Naive thymus-derived CD8-positive, alpha-beta T cell (primary cell): ENCODE results near the gene APPBP2. TPM values are rescaled to one million over a fixed set of nuclear protein-coding genes. Genes with fewer than 3 reads are reported as not detected.
A peak's percentile ranks its signal among the peaks of the same experiment; 100 is the strongest.
"Not testable (repeated sequence)": the region's sequence is repeated elsewhere in the genome, so short reads cannot be mapped to it uniquely, and the experiment has no call there.

Experiments
- ATAC-seq, 2 donors: fragments of 150-1000 bp; cut with Tn5 transposase in 1 of 2; sonication (Bioruptor Pico), chemical (Tn5 transposase) in 1 of 2; 1 replicate in 1 of 2; 2 replicates in 1 of 2; pipeline ENCODE4 v1.10.0; 2021; ENCODE audit warnings: mild to moderate bottlenecking in 2 of 2, moderate library complexity in 2 of 2
- POLR2A ChIA-PET: fragments of 350-600 bp; sonication (Branson Sonifier 250); formaldehyde crosslinking; loops from one replicate; lab custom pipeline; 2021; ENCODE audit warnings: antibody characterized with exemption; lab: Charles Lee
- DNase-seq, 10 donors: peaks; one replicate each; pipeline versions ENCODE4 v3.0.0 to v3.0.0-alpha.2; 2020 to 2022
- H3K27ac Mint-ChIP-seq, 10 donors: one replicate each; pipeline ENCODE4 v1.8.0; 2020 to 2022; ENCODE audit warnings: mild to moderate bottlenecking in 10 of 10, mixed read lengths in 10 of 10, moderate library complexity in 4 of 10, inconsistent platforms in 1 of 10
- H3K27me3 Mint-ChIP-seq, 5 donors: one replicate each; pipeline ENCODE4 v1.8.0; 2021 to 2022; ENCODE audit warnings: mixed read lengths in 5 of 5
- H3K36me3 Mint-ChIP-seq, 3 donors: one replicate each; pipeline ENCODE4 v1.8.0; 2020 to 2022; ENCODE audit warnings: mixed read lengths in 3 of 3, mild to moderate bottlenecking in 2 of 3, inconsistent platforms in 1 of 3
- H3K4me1 Mint-ChIP-seq, 4 donors: one replicate each; pipeline ENCODE4 v1.8.0; 2021 to 2022; ENCODE audit warnings: mixed read lengths in 4 of 4
- H3K4me3 Mint-ChIP-seq, 10 donors: one replicate each; pipeline ENCODE4 v1.8.0; 2020 to 2022; ENCODE audit warnings: mild to moderate bottlenecking in 10 of 10, mixed read lengths in 10 of 10, moderate library complexity in 6 of 10, inconsistent platforms in 1 of 10
- H3K9me3 Mint-ChIP-seq, 9 donors: one replicate each; pipeline ENCODE4 v1.8.0; 2020 to 2022; ENCODE audit warnings: mixed read lengths in 9 of 9, mild to moderate bottlenecking in 3 of 9, inconsistent platforms in 1 of 9, moderate library complexity in 1 of 9
- polyA plus RNA-seq, 3 donors: library from polyadenylated mRNA; unstranded; fragments of 300-500 nt; fragmentation: Illumina TruSeq; gene quantifications; one replicate each; pipeline ENCODE4 v1.2.3, GENCODE V29; 2021
- total RNA-seq, 8 experiments: library from RNA in 2 of 8; stranded (reverse) in 2 of 8; gene quantifications; one replicate each; pipeline ENCODE4 v1.2.3 and lab custom pipeline; 2021 to 2026

APPBP2 gene
- total and polyA plus RNA-seq, 5 experiments from 2014 or later, result 22.8 to 53.1 (median 30.9) TPM

DNA sequence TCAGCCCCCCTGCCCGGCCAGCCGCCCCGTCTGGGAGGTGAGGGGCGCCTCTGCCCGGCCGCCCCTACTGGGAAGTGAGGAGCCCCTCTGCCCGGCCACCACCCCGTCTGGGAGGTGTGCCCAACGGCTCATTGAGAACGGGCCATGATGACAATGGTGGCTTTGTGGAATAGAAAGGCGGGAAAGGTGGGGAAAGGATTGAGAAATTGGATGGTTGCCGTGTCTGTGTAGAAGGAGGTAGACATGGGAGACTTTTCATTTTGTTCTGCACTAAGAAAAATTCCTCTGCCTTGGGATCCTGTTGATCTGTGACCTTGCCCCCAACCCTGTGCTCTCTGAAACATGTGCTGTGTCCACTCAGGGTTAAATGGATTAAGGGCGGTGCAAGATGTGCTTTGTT, 26.2 kb upstream of the APPBP2 start:
- peaks cover 0 to 15% (median 3%) of the 10 kb centered on the region in 9 donors for H3K9me3 Mint-ChIP-seq
- DNase-seq, POLR2A ChIA-PET: not testable (repeated sequence)

DNA sequence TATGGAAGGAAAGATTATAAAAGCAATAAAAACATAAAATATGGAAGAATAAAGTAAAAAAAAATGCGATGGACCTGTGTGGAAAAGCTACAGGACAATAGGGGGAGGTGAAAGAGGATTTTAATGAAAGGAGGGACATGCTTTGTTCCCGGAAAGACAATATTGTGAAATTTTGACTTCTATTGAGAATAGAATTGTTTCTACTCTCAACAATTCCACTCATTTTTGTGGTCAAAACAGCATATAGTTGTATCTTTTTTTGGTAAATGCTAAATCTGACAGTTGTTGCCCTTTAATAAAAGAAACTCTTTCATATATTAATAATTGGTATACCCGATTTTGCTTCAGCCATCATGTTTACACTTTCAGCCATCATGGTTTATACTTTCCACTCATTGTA, 22.9 kb upstream of the APPBP2 start:
- DNase-seq, result no peak
- H3K27ac Mint-ChIP-seq, result no peak overlapping the region
- peaks cover 0 to 6% (median 2%) of the 10 kb centered on the region in 9 donors for H3K9me3 Mint-ChIP-seq
- no peak overlapping the region for H3K4me3 Mint-ChIP-seq
- ATAC-seq, result no peak
- peaks cover 0 to 3% (median 0%) of the 10 kb centered on the region in 3 donors for H3K36me3 Mint-ChIP-seq
- H3K4me1 Mint-ChIP-seq, result no peaks in the 10 kb centered on the region
- POLR2A ChIA-PET, result no interaction called here
- H3K27me3 Mint-ChIP-seq, result no peaks in the 10 kb centered on the region

More for the DNA sequence above, 26.2 kb upstream of the APPBP2 start:
- not testable (repeated sequence) for ATAC-seq, H3K4me1 Mint-ChIP-seq, H3K4me3 Mint-ChIP-seq, H3K27ac Mint-ChIP-seq, H3K27me3 Mint-ChIP-seq, H3K36me3 Mint-ChIP-seq

DNA sequence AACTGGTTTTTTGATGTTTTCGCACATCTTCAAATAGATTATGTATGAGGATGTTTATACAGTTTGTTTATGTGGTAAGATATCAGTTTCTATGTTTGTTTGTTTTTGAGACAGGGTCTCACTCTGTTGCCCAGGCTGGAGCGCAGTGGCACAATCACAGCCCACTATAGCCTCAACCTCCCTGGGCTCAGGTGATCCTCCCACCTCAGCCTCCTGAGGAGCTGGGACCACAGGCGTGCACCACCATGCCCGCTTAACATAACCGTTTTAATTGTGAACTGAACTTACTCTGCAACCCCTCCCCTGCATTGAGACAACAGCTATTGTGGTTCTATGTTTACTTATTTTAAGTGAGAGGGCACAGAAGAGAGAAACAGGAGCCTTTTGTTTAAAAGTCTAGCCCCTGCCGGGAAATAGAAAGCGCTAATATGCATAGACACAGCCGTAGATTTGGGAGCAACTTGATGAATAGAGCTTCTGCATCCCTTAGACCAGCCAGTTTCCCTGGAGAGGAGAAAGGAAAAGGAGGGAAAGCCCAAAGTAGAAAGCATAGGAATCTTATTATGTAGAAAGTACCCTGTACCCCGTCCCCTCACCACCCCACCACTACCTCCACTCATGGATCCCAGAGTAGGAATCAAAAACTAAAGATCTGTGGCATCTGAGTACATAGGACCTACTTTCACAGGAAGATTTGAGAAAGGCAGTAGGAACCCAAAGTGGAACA, 19.6 kb upstream of the APPBP2 start:
- Mint-ChIP-seq H3K27me3 (no peaks in the 10 kb centered on the region), H3K4me3 (no peak overlapping the region), H3K27ac (no peak overlapping the region), H3K9me3 (no peaks in the 10 kb centered on the region), H3K36me3 (no peaks in the 10 kb centered on the region), H3K4me1 (no peaks in the 10 kb centered on the region)
- no peak for DNase-seq
- POLR2A ChIA-PET, result no interaction called here
- no peak for ATAC-seq

DNA sequence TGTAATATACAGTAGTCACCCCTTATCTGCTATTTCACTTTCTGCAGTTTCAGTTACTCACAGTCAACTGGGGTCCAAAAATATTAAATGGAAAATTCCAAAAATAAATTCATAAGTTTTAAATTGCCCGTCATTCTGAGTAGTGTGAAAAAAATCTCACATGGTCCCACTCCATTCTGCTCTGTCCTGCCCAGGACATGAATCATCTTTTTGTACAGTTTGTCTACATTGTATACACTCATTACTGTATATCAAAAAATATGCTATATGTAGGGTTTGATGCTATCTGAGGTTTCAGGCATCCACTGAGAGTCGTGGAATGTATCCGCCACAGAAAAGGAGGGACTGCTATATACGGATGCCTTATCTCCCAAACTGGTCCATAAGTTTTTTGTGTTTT, 16.0 kb upstream of the APPBP2 start:
- peaks cover 0 to 4% (median 0%) of the 10 kb centered on the region in 5 donors for H3K27me3 Mint-ChIP-seq
- no peak overlapping the region for H3K27ac Mint-ChIP-seq
- no peak for DNase-seq
- H3K9me3 Mint-ChIP-seq, result no peaks in the 10 kb centered on the region
- no peaks in the 10 kb centered on the region for H3K4me1 Mint-ChIP-seq
- no peak for ATAC-seq
- POLR2A ChIA-PET, result no interaction called here
- H3K36me3 Mint-ChIP-seq, result no peaks in the 10 kb centered on the region
- no peak overlapping the region for H3K4me3 Mint-ChIP-seq

DNA sequence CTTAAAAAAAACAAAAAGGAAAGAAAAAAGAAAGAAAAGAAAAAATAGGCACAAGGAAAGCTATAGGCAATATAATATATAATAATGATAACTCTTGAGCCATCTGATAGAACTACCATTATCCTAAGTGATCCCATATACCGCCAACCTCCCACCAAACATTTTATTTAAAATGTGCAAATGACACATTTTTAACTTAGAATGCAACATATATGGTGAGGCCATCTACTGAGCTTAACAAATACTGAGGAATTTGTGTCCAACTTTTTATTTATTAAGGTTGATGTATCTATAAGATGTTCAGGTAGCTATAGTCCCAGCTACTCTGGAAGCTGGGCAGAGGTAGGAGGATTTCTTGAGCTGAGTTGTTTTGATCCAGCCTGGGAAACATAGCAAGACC, 14.4 kb upstream of the APPBP2 start:
- Mint-ChIP-seq H3K4me1 (no peaks in the 10 kb centered on the region), H3K27ac (no peak overlapping the region), H3K36me3 (no peaks in the 10 kb centered on the region), H3K27me3 (peaks cover 0 to 4% (median 0%) of the 10 kb centered on the region in 5 donors), H3K4me3 (no peak overlapping the region), H3K9me3 (no peaks in the 10 kb centered on the region)
- no peak for ATAC-seq
- POLR2A ChIA-PET, result no interaction called here
- no peak for DNase-seq

DNA sequence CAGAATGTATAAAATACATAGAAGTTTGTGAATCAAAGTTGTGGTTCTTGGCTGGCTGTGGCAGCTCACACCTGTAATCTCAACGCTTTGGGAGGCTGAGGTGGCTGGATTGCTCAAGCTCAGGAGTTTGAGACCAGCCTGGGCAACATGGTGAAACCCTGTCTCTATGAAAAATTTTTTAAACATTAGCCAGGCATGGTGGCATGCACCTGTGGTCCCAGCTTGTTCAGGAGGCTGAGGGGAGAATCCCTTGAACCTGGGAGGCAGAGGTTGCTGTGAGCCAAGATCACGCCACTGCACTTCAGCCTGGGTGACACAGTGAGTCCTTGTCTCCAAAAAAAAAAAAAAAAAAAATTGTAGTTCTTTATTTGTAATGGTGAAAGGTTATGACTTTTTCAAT, 13.8 kb upstream of the APPBP2 start:
- ATAC-seq, result no peak
- no peak overlapping the region for H3K4me3 Mint-ChIP-seq
- H3K9me3 Mint-ChIP-seq, result no peaks in the 10 kb centered on the region
- no peaks in the 10 kb centered on the region for H3K36me3 Mint-ChIP-seq
- peaks cover 0 to 4% (median 0%) of the 10 kb centered on the region in 5 donors for H3K27me3 Mint-ChIP-seq
- POLR2A ChIA-PET, result no interaction called here
- H3K4me1 Mint-ChIP-seq, result no peaks in the 10 kb centered on the region
- no peak overlapping the region for H3K27ac Mint-ChIP-seq
- DNase-seq, result no peak

DNA sequence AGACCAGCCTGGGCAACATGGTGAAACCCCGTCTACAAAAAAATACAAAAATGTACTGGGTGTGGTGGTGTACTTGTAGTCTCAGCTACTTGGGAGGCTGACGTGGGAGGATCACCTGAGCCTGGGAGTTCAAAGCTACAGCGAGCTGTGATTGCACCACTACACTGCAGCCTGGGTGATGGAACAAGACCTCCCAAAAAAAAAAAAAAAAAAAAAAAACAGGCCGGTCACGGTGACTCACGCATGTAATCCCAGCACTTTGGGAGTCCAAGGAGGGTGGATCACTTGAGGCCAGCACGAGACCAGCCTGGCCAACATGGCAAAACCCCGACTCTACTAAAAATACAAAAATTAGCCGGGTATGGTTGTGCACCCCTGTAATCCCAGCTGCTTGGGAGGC, 12.7 kb upstream of the APPBP2 start:
- Mint-ChIP-seq H3K4me3 (no peak overlapping the region), H3K9me3 (no peaks in the 10 kb centered on the region), H3K36me3 (no peaks in the 10 kb centered on the region), H3K27ac (no peak overlapping the region), H3K4me1 (no peaks in the 10 kb centered on the region), H3K27me3 (peaks cover 0 to 4% (median 0%) of the 10 kb centered on the region in 5 donors)
- POLR2A ChIA-PET, result no interaction called here
- ATAC-seq (no peak), DNase-seq (no peak)

DNA sequence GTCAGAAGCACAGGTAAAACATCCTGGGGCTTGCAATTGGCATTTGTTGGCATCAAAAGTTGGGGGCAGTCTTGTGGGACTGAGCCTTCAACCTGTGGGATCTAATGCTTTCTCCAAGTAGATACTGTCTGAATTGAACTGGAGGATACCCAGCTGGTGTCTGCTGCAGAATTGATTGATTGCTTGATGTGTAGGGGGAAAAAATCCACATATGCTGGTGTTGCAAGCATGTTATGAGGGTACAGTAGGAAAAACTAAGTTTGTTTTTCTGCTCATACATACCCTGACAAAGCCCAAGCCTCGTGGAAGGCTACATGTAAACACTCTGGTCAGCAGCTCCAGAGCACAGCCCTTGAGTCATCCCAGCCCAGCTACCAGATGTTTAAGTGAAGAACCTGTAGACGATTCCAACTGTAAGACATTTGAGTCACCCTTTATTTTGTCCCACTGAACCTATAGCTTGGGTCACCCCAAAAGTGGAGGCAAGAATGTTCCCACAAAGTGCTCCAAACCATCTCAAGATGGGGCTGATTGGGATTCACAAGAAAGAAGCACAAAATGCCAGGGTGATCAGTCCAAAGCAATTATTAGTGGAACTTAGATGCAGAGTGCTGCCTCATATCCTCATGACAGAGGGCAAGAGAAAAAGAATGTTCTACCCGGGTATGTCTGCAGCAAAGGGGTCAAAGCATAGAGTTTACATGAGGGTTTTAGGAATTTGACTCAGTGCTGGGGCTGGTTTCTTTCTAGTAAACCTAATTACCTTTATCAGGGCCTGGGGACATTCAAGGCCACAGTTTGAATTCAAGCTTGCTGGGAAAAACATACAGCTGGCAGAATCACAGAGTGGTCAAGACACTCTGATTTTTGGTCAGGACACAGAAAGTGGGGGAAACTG, 9.6 kb upstream of the APPBP2 start:
- Mint-ChIP-seq H3K4me3 (no peak overlapping the region), H3K27ac (no peak overlapping the region), H3K4me1 (no peaks in the 10 kb centered on the region), H3K36me3 (no peaks in the 10 kb centered on the region), H3K9me3 (no peaks in the 10 kb centered on the region), H3K27me3 (peaks cover 0 to 4% (median 0%) of the 10 kb centered on the region in 5 donors)
- POLR2A ChIA-PET, result interaction anchor here (0.8 kb wide), 1 partner anchor 10 kb away, joined by 3 read pairs; no protein-coding TSS in a partner anchor
- ATAC-seq, result no peak
- DNase-seq, result no peak

DNA sequence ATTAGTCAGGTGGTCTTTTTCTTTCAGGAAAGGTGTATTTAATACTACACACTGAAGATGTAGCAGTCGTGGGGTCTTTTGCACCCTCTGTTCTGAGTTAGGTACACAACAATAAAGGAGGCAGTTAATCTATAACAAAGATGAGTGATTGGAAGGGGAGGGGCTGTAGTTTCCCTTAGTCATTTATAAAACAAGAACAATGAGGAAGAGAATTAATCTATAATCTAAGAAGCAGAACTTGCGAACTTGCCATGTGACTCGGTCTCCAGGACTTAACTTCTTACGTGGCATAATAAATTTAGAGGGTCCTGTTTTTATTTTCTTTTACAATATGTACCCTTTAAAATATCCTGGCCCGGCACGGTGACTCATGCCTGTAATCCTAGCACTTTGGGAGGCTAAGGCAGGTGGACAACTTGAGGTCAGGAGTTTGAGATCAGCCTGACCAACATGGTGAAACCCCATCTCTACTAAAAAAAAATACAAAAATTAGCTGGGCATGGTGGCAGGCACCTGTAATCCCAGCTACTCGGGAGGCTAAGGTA, 8.6 kb upstream of the APPBP2 start:
- Mint-ChIP-seq H3K4me1 (peaks cover 0 to 2% (median 0%) of the 10 kb centered on the region in 4 donors), H3K27me3 (peaks cover 0 to 4% (median 0%) of the 10 kb centered on the region in 5 donors)
- POLR2A ChIA-PET, result no interaction called here

DNA sequence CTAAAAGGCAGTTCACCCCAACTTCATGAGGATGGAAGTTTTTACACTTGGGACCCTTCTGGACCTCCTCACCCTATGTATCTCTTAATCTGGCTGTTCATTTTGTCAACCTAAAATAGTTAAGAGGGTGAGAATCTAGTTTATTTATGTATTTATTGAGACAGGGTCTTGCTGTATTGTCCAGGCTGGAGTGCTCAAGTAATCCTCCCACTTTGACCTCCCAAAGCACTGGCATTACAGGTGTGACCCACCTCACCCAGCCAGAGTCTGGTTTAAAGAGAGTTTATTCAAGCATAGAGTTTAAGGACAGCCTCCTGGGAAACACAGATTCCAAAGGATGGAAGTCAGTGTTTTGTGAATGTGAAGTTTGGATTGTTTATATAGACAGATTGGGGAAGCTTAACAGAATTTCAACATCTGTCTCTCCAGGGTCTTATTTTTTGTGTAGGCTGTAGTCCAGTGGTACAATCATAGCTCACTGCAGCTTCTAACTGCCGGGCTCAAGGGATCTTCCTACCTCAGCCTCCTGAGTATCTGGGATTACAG, 8.0 kb upstream of the APPBP2 start:
- DNase-seq, result no peak
- Mint-ChIP-seq H3K4me3 (no peak overlapping the region), H3K36me3 (no peaks in the 10 kb centered on the region), H3K27ac (no peak overlapping the region), H3K27me3 (peaks cover 0 to 4% (median 0%) of the 10 kb centered on the region in 5 donors), H3K4me1 (peaks cover 0 to 2% (median 0%) of the 10 kb centered on the region in 4 donors), H3K9me3 (no peaks in the 10 kb centered on the region)
- POLR2A ChIA-PET, result no interaction called here
- ATAC-seq, result no peak

More for the DNA sequence above, 8.6 kb upstream of the APPBP2 start:
- DNase-seq, result no peak
- Mint-ChIP-seq H3K4me3 (no peak overlapping the region), H3K27ac (no peak overlapping the region), H3K9me3 (no peaks in the 10 kb centered on the region), H3K36me3 (no peaks in the 10 kb centered on the region)
- no peak for ATAC-seq

DNA sequence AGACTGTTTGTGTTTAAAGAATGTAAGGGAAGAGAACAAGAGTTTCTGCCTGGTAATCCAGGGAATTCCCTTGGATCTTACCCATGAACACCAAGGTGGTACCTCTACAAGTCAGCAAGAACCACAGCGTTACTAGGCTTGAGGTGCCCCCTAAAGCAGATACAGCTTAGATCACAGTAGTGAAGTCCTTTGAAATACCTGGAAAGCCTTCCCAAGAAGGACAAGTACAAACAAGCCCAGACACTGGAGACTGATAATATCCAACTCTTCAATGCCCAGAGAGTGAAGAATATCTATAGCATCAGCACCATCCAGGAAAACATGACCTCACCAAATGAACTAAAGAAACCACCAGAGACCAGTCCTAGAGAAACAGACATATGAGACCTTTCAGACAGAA, 3.8 kb upstream of the APPBP2 start:
- H3K4me3 Mint-ChIP-seq, result peak overlapping the region in 1 of 10 donors; percentile 42
- ATAC-seq, result no peak
- H3K27me3 Mint-ChIP-seq, result peaks cover 0 to 2% (median 0%) of the 10 kb centered on the region in 5 donors
- no peak for DNase-seq
- peaks cover 5 to 23% (median 18%) of the 10 kb centered on the region in 4 donors for H3K4me1 Mint-ChIP-seq
- no peaks in the 10 kb centered on the region for H3K9me3 Mint-ChIP-seq
- POLR2A ChIA-PET, result interaction anchor here (0.6 kb wide), 1 partner anchor 563 kb away, joined by 8 read pairs; no protein-coding TSS in a partner anchor
- H3K27ac Mint-ChIP-seq, result peak overlapping the region in 1 of 10 donors; percentile 10
- H3K36me3 Mint-ChIP-seq, result peaks cover 0 to 3% (median 0%) of the 10 kb centered on the region in 3 donors

DNA sequence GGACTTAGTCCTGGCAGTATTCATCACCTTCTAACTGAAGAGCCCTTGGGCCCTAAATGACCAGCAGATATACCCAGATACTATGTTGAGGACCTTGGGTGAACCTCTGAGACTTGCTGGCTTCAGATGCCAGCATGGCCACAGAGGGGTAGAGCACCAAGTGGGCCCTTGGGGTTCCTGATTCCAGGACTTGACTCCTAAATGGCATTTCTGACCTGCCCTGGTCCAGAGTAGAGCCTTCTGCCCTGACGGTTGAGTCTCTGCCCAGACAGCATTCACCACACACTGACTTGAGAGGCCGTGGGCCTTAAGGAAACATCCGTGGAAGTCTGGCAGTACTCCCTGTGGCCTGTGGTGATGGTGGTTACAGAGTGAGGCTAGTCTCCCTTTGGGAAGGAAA, 2.8 kb upstream of the APPBP2 start:
- DNase-seq (no peak), ATAC-seq (no peak)
- H3K27me3 Mint-ChIP-seq, result peaks cover 0 to 2% (median 0%) of the 10 kb centered on the region in 5 donors
- peaks cover 5 to 32% (median 27%) of the 10 kb centered on the region in 4 donors for H3K4me1 Mint-ChIP-seq
- H3K4me3 Mint-ChIP-seq, result peak overlapping the region in 1 of 10 donors; percentile 54
- H3K36me3 Mint-ChIP-seq, result peaks cover 0 to 3% (median 0%) of the 10 kb centered on the region in 3 donors
- POLR2A ChIA-PET, result no interaction called here
- peak overlapping the region in 1 of 10 donors; percentile 59 for H3K27ac Mint-ChIP-seq
- no peaks in the 10 kb centered on the region for H3K9me3 Mint-ChIP-seq
